HL-60 (cell line): ENCODE measurements around the gene SRR.

ENCODE experiments used
- DNase-seq, 2 experiments: peaks; one replicate each; pipeline ENCODE4 v3.0.0-alpha.2; 2010 to 2020; ENCODE audit warnings: low read depth in 1 of 2, low spot score in 1 of 2
- H3K27ac ChIP-seq: fragments of 250-450 bp; sonication (Bioruptor Pico); replicated peaks from 2 replicates; pipeline ENCODE4 v1.5.1; 2020; ENCODE audit warnings: mild to moderate bottlenecking, moderate library complexity
- H3K27me3 ChIP-seq: fragments of 250-450 bp; sonication (Bioruptor Pico); 2 replicates; pipeline ENCODE4 v1.5.1; 2021; ENCODE audit warnings: mild to moderate bottlenecking, moderate library complexity; ENCODE audit not compliant: insufficient read depth, poor library complexity, severe bottlenecking
- H3K4me3 ChIP-seq: replicated peaks from 2 replicates; pipeline ENCODE4 v1.5.1; 2011; ENCODE audit warnings: mild to moderate bottlenecking, control low read depth, low read length; ENCODE audit not compliant: insufficient read depth
- CTCF ChIP-seq: IDR thresholded peaks from one replicate; pipeline ENCODE4 v1.5.1; 2011; ENCODE audit warnings: low read length, control low read depth, inconsistent platforms; ENCODE audit not compliant: insufficient read depth
- GABPA ChIP-seq: IDR thresholded peaks from 2 replicates; pipeline ENCODE4 v1.6.1; 2012; ENCODE audit warnings: low read depth
- POLR2AphosphoS5 ChIP-seq: IDR thresholded peaks from 2 replicates; pipeline ENCODE4 v1.6.1; 2012; ENCODE audit warnings: low read depth
- REST ChIP-seq: IDR thresholded peaks from 2 replicates; pipeline ENCODE4 v1.6.1; 2012; ENCODE audit warnings: low read depth; ENCODE audit not compliant: insufficient replicate concordance
- SPI1 ChIP-seq: IDR thresholded peaks from 2 replicates; pipeline ENCODE4 v1.6.1; 2012; ENCODE audit warnings: low read depth, mild to moderate bottlenecking, borderline replicate concordance

Gene SRR

GRCh38 chr17:2365132-2365531 lies 61.4 kb downstream of the SRR start:
- Histone ChIP-seq H3K4me3 (no peak overlapping the region), H3K27ac (no peak overlapping the region), H3K27me3 (no peaks in the 10 kb centered on the region)
- no peak for TF ChIP-seq CTCF
- TF ChIP-seq SPI1 = no peak
- no peak for TF ChIP-seq POLR2AphosphoS5
- no peak for TF ChIP-seq REST
- no peak for TF ChIP-seq GABPA
- no peak for DNase-seq

- Histone ChIP-seq H3K4me3 (no peak overlapping the region), H3K27me3 (no peaks in the 10 kb centered on the region), H3K27ac (no peak overlapping the region)
- no peak for TF ChIP-seq SPI1
- TF ChIP-seq CTCF = no peak
- no peak for TF ChIP-seq GABPA
- no peak for TF ChIP-seq POLR2AphosphoS5
- TF ChIP-seq REST = no peak
- DNase-seq = no peak
Measured at GRCh38 chr17:2366747-2367494, 63.2 kb downstream of the SRR start.

- Histone ChIP-seq H3K27ac (no peak overlapping the region), H3K4me3 (no peak overlapping the region), H3K27me3 (no peaks in the 10 kb centered on the region)
- TF ChIP-seq POLR2AphosphoS5 (no peak), CTCF (no peak), SPI1 (no peak), REST (no peak), GABPA (no peak)
- no peak for DNase-seq
Measured at GRCh38 chr17:2368359-2368758, 64.6 kb downstream of the SRR start.
